ENCODE results near the gene XRCC1. TPM values are rescaled to one million over a fixed set of nuclear protein-coding genes. Genes with fewer than 3 reads are reported as not detected.

Gene XRCC1
- total RNA-seq, 1 experiment from 2014 or later: 23.4 TPM

GRCh38 chr19:43555185-43555770 lies 20.0 kb downstream of the XRCC1 start:
- intact Hi-C loops (cut with micrococcal nuclease): no loop called here
- H3K4me3 ChIP-seq (ENCODE audit: low read length): no peak overlapping the region
- H3K9me2 ChIP-seq (replicated peaks; ENCODE audit: low read length): no peaks in the 10 kb centered on the region
- no peaks in the 10 kb centered on the region for H3K36me3 ChIP-seq (ENCODE audit: low read depth, low read length)
- H3K9me3 ChIP-seq (ENCODE audit: low read length): no peaks in the 10 kb centered on the region
- DNase-seq (peak; percentile 56), ATAC-seq (peak; percentile 45; the same call in 1 of the 2 replicates)
- no peaks in the 10 kb centered on the region for H4K20me1 ChIP-seq (ENCODE audit: low read length)
- no peaks in the 10 kb centered on the region for H3K4me1 ChIP-seq (ENCODE audit: insufficient read depth, low read length)
- TF ChIP-seq CTCF (conservative IDR thresholded peaks at IDR 0.05; ENCODE audit: low read depth, low read length) (peak; percentile 71), EZH2phosphoT487 (IDR thresholded peaks at IDR 0.05; ENCODE audit: borderline replicate concordance, low read length) (no peak), EZH2 (IDR thresholded peaks at IDR 0.05; ENCODE audit: low read length, unreplicated experiment) (no peak)
- no TSS peak for BruUV-seq (replicated peaks)
- H3K27me3 ChIP-seq (ENCODE audit: low read length): no peaks in the 10 kb centered on the region
- no peak overlapping the region for H3K9ac ChIP-seq (ENCODE audit: low read length)
- no peak overlapping the region for H2AFZ ChIP-seq (ENCODE audit: low read length)
- ChIA-PET CTCF (interaction anchor here (0.6 to 1.1 kb wide), 6 partner anchors 22 to 111 kb away, joined by 3 to 8 read pairs (median 5); partner anchors contain the start of gene ZNF575), POLR2A (ENCODE audit: unreplicated experiment) (no interaction called here)
- no peak overlapping the region for H3K27ac ChIP-seq (ENCODE audit: low read length)
- H3K79me2 ChIP-seq (ENCODE audit: low read length): no peaks in the 10 kb centered on the region
- no peaks in the 10 kb centered on the region for H3F3A ChIP-seq (ENCODE audit: low read length, unreplicated experiment)
- no peak overlapping the region for H3K4me2 ChIP-seq (ENCODE audit: low read length)

GRCh38 chr19:43554317-43554895 lies 20.9 kb downstream of the XRCC1 start:
- no peak overlapping the region for H3K27ac ChIP-seq (ENCODE audit: low read length)
- H3K36me3 ChIP-seq (ENCODE audit: low read depth, low read length): no peaks in the 10 kb centered on the region
- BruUV-seq (replicated peaks): no TSS peak
- intact Hi-C loops (cut with micrococcal nuclease): no loop called here
- POLR2A ChIA-PET (ENCODE audit: unreplicated experiment): no interaction called here
- no peak overlapping the region for H2AFZ ChIP-seq (ENCODE audit: low read length)
- H3K79me2 ChIP-seq (ENCODE audit: low read length): no peaks in the 10 kb centered on the region
- H3K27me3 ChIP-seq (ENCODE audit: low read length): no peaks in the 10 kb centered on the region
- no peaks in the 10 kb centered on the region for H3K9me3 ChIP-seq (ENCODE audit: low read length)
- no peak for TF ChIP-seq CTCF (conservative IDR thresholded peaks at IDR 0.05; ENCODE audit: low read depth, low read length)
- TF ChIP-seq EZH2phosphoT487 (IDR thresholded peaks at IDR 0.05; ENCODE audit: borderline replicate concordance, low read length): no peak
- TF ChIP-seq EZH2 (IDR thresholded peaks at IDR 0.05; ENCODE audit: low read length, unreplicated experiment): no peak
- CTCF ChIA-PET: interaction anchor here (0.6 to 1.1 kb wide), 4 partner anchors 21 to 112 kb away, joined by 3 to 8 read pairs (median 8); partner anchors contain the start of gene ZNF575
- H3K4me3 ChIP-seq (ENCODE audit: low read length): no peak overlapping the region
- H3K9me2 ChIP-seq (replicated peaks; ENCODE audit: low read length): no peaks in the 10 kb centered on the region
- ATAC-seq (no peak), DNase-seq (no peak)
- H3K4me1 ChIP-seq (ENCODE audit: insufficient read depth, low read length): no peaks in the 10 kb centered on the region
- H4K20me1 ChIP-seq (ENCODE audit: low read length): no peaks in the 10 kb centered on the region
- H3F3A ChIP-seq (ENCODE audit: low read length, unreplicated experiment): no peaks in the 10 kb centered on the region
- H3K9ac ChIP-seq (ENCODE audit: low read length): no peak overlapping the region
- no peak overlapping the region for H3K4me2 ChIP-seq (ENCODE audit: low read length)

DNA sequence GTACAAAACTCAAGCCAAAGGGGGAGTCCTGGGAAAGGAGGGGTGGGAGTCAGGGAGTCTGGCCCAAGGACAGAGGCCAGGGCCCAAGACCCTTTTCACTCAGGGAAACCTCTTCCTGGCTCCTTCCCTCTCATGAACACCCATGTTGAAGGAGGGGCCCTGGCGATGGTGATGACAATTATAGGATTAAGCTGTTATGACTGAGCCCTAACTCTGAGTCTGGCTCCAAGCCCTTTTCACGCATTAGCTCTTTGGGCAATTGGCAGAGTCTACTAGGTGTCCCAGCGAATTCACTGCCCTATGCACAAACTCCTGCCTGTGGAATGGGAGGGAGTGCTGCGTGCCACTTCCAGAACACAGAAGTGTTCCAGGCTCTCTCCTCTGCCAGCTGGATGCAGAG lies 21.7 kb downstream of the XRCC1 start:
- Histone ChIP-seq H3K9me2 (replicated peaks; ENCODE audit: low read length) (no peaks in the 10 kb centered on the region), H3K36me3 (ENCODE audit: low read depth, low read length) (no peaks in the 10 kb centered on the region), H3K4me1 (ENCODE audit: insufficient read depth, low read length) (no peaks in the 10 kb centered on the region), H2AFZ (ENCODE audit: low read length) (no peak overlapping the region), H3K79me2 (ENCODE audit: low read length) (no peaks in the 10 kb centered on the region), H3F3A (ENCODE audit: low read length, unreplicated experiment) (no peaks in the 10 kb centered on the region), H3K9me3 (ENCODE audit: low read length) (no peaks in the 10 kb centered on the region), H4K20me1 (ENCODE audit: low read length) (no peaks in the 10 kb centered on the region), H3K27ac (ENCODE audit: low read length) (no peak overlapping the region), H3K4me2 (ENCODE audit: low read length) (no peak overlapping the region), H3K9ac (ENCODE audit: low read length) (no peak overlapping the region), H3K27me3 (ENCODE audit: low read length) (no peaks in the 10 kb centered on the region), H3K4me3 (ENCODE audit: low read length) (no peak overlapping the region)
- intact Hi-C loops (cut with micrococcal nuclease): no loop called here
- POLR2A ChIA-PET (ENCODE audit: unreplicated experiment): no interaction called here
- BruUV-seq (replicated peaks): no TSS peak
- CTCF ChIA-PET: no interaction called here
- TF ChIP-seq CTCF (conservative IDR thresholded peaks at IDR 0.05; ENCODE audit: low read depth, low read length): no peak
- TF ChIP-seq EZH2 (IDR thresholded peaks at IDR 0.05; ENCODE audit: low read length, unreplicated experiment): no peak
- no peak for TF ChIP-seq EZH2phosphoT487 (IDR thresholded peaks at IDR 0.05; ENCODE audit: borderline replicate concordance, low read length)
- DNase-seq (no peak), ATAC-seq (no peak)
